ENCODE measurements around the gene ARPC1B. TPM values are rescaled to one million over a fixed set of nuclear protein-coding genes. Genes with fewer than 3 reads are reported as not detected.

Gene ARPC1B
- total RNA-seq, 1 donor from 2014 or later, result 23.6 TPM

DNA sequence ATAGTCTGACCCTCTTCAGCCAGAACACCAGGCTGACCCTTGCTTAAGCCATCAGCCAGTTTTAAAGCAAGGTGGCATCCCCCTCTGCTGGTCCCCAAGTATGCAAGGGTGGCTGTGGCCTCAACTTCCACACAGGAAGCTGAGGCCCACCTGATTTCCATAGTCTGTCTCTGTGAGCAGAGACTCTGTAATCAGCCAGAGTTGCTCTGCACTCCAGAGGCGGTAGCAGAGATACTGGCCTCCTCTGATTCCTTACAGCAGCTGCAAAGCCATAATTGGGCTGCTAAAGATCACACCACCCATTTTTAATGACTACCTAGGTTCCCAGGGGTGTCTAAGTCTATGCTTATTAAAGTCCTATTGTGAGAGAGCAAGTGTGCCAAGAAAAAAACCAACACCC lies 32.0 kb downstream of the ARPC1B start:
- peaks cover 6% of the 10 kb centered on the region for H3K27me3 Mint-ChIP-seq (ENCODE audit: insufficient read depth, low read depth)
- H4K20me1 ChIP-seq (ENCODE audit: low read depth), result peaks cover 57% of the 10 kb centered on the region
- peak overlapping the region; percentile 96 for H3K4me2 ChIP-seq
- peaks cover 17% of the 10 kb centered on the region for H3K36me3 Mint-ChIP-seq
- H2AFZ ChIP-seq (replicated peaks), result no peak overlapping the region
- TF ChIP-seq EZH2 (IDR thresholded peaks at IDR 0.05), result no peak
- TF ChIP-seq, protein P1, sequence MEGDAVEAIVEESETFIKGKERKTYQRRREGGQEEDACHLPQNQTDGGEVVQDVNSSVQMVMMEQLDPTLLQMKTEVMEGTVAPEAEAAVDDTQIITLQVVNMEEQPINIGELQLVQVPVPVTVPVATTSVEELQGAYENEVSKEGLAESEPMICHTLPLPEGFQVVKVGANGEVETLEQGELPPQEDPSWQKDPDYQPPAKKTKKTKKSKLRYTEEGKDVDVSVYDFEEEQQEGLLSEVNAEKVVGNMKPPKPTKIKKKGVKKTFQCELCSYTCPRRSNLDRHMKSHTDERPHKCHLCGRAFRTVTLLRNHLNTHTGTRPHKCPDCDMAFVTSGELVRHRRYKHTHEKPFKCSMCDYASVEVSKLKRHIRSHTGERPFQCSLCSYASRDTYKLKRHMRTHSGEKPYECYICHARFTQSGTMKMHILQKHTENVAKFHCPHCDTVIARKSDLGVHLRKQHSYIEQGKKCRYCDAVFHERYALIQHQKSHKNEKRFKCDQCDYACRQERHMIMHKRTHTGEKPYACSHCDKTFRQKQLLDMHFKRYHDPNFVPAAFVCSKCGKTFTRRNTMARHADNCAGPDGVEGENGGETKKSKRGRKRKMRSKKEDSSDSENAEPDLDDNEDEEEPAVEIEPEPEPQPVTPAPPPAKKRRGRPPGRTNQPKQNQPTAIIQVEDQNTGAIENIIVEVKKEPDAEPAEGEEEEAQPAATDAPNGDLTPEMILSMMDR (IDR thresholded peaks at IDR 0.05), result no peak
- no peak for TF ChIP-seq EZH2phosphoT487 (IDR thresholded peaks at IDR 0.05)
- H3K27me3 ChIP-seq, result no peaks in the 10 kb centered on the region
- no peak for DNase-seq (ENCODE audit: low spot score)
- peaks cover 15% of the 10 kb centered on the region for H3K4me1 ChIP-seq
- H3K9ac ChIP-seq, result peak overlapping the region; percentile 30
- peaks cover 70% of the 10 kb centered on the region for H3K79me2 ChIP-seq (ENCODE audit: low read depth)
- peaks cover 22% of the 10 kb centered on the region for H3K4me1 Mint-ChIP-seq
- no peak overlapping the region for H3K4me3 ChIP-seq
- no peak overlapping the region for H3K27ac Mint-ChIP-seq
- no peak overlapping the region for H3K27ac ChIP-seq
- no peaks in the 10 kb centered on the region for H3K9me3 ChIP-seq (ENCODE audit: low read depth)
- peaks cover 6% of the 10 kb centered on the region for H3K36me3 ChIP-seq
- peak overlapping the region; percentile 10 for H3K4me3 Mint-ChIP-seq
- no peaks in the 10 kb centered on the region for H3K9me3 Mint-ChIP-seq
- peaks cover 10% of the 10 kb centered on the region for H3F3A ChIP-seq (ENCODE audit: low read depth)

DNA sequence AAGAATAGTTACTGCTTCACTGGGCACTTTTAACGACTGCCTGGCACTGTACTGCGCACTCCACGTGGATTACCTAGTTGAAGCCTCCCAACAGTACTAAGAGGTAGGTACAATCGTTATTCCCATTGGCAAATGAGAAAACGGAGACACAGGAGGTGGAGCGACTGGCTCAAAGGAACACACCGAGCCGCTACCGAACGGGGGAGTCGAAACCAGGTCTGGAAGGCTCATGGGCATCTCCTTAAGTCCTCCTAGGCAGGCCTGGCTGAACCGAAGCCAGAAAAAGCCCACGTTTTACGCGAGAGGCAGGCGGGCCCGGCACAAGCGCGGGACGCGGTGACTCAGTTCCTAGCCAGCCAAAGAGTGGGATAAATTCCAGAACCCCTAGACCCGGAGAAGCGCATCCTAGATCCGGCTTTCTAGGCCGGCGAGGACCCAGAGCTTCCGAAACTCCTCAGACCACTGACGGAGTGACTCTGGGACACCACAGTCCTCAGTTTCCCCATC lies 33.4 kb downstream of the ARPC1B start:
- Histone ChIP-seq H3K4me3 (peak overlapping the region; percentile 98), H3K9ac (peak overlapping the region; percentile 93), H3F3A (ENCODE audit: low read depth) (peaks cover 12% of the 10 kb centered on the region), H3K27ac (peak overlapping the region; percentile 98), H3K4me2 (peak overlapping the region; percentile 96), H4K20me1 (ENCODE audit: low read depth) (peaks cover 57% of the 10 kb centered on the region), H3K79me2 (ENCODE audit: low read depth) (peaks cover 70% of the 10 kb centered on the region), H3K4me1 (peaks cover 15% of the 10 kb centered on the region), H3K9me3 (ENCODE audit: low read depth) (no peaks in the 10 kb centered on the region), H2AFZ (replicated peaks) (peak overlapping the region; percentile 75), H3K36me3 (peaks cover 10% of the 10 kb centered on the region), H3K27me3 (no peaks in the 10 kb centered on the region)
- peak overlapping the region; percentile 82 for H3K27ac Mint-ChIP-seq
- H3K9me3 Mint-ChIP-seq, result no peaks in the 10 kb centered on the region
- peaks cover 6% of the 10 kb centered on the region for H3K27me3 Mint-ChIP-seq (ENCODE audit: insufficient read depth, low read depth)
- peaks cover 22% of the 10 kb centered on the region for H3K4me1 Mint-ChIP-seq
- no peak for TF ChIP-seq EZH2 (IDR thresholded peaks at IDR 0.05)
- no peak for TF ChIP-seq EZH2phosphoT487 (IDR thresholded peaks at IDR 0.05)
- TF ChIP-seq, protein P1 (IDR thresholded peaks at IDR 0.05), result no peak
- H3K36me3 Mint-ChIP-seq, result peaks cover 22% of the 10 kb centered on the region
- DNase-seq (ENCODE audit: low spot score), result peak; percentile 56
- peak overlapping the region; percentile 96 for H3K4me3 Mint-ChIP-seq

DNA sequence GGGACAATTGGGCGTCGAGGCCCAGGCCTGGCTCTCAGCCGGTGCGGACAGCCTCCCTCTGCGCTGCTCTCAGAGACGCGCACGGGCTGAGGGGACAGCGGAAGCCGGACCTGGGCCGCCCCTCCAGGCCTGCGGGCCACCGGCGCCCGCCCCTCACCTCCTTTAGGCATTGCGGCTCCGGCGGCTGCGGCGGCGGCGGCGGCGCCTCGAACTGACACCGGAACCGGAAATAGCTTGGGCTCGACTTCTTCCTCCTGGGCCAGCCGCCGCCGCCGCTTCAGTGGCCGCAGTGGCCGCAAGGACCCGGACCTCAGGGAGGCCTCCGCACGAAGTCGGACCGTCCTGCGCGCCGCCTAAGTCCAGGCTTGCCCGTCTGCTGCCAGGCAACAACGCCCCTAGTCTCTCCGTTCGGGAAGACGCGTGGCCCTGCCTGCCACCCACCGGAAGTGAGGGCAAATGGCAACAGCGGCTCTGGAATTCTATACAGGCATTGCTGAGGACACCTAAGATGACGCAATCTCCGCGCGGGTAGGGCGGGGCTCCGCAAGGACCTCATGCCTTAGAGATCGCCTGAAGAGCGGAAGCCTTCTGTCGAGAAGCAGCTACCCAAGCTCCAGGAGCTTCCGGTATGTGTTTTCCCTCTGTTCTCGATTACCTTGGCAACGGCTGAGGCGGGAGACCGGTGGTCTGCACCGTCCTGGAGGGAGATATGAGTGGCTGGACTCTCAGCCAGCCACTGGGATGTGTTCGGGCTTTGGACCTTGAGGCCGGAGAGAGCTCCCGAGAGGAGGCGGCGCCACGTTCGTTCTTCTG lies 34.1 kb downstream of the ARPC1B start, which contains the start of the genes BUD31 and PDAP1:
Gene BUD31 (plus strand): TSS at position 591 of the 813 bp plus-strand sequence. CDS start 2,124 bp downstream, outside the sequence.
Gene PDAP1 (minus strand): TSS at position 219 of the 813 bp plus-strand sequence. CDS start 49 bp downstream, at position 170.
- peaks cover 10% of the 10 kb centered on the region for H3K36me3 ChIP-seq
- peak; percentile 96 for DNase-seq (ENCODE audit: low spot score)
- peak within 1 kb of the TSS; percentile 98 for H3K4me3 ChIP-seq
- H4K20me1 ChIP-seq (ENCODE audit: low read depth), result peaks cover 54% of the 10 kb centered on the region
- peaks cover 70% of the 10 kb centered on the region for H3K79me2 ChIP-seq (ENCODE audit: low read depth)
- peaks cover 15% of the 10 kb centered on the region for H3K4me1 ChIP-seq
- TF ChIP-seq, protein P1 (IDR thresholded peaks at IDR 0.05), result peak; percentile 17
- TF ChIP-seq EZH2phosphoT487 (IDR thresholded peaks at IDR 0.05) (no peak), EZH2 (IDR thresholded peaks at IDR 0.05) (no peak)
- H3K36me3 Mint-ChIP-seq, result peaks cover 22% of the 10 kb centered on the region
- peaks cover 6% of the 10 kb centered on the region for H3K27me3 Mint-ChIP-seq (ENCODE audit: insufficient read depth, low read depth)
- no peaks in the 10 kb centered on the region for H3K27me3 ChIP-seq
- peaks cover 12% of the 10 kb centered on the region for H3F3A ChIP-seq (ENCODE audit: low read depth)
- peak within 1 kb of the TSS; percentile 99 for H3K27ac Mint-ChIP-seq
- no peaks in the 10 kb centered on the region for H3K9me3 ChIP-seq (ENCODE audit: low read depth)
- peak within 1 kb of the TSS; percentile 96 for H3K4me2 ChIP-seq
- H3K27ac ChIP-seq, result peak within 1 kb of the TSS; percentile 98
- peak within 1 kb of the TSS; percentile 75 for H2AFZ ChIP-seq (replicated peaks)
- peaks cover 22% of the 10 kb centered on the region for H3K4me1 Mint-ChIP-seq
- H3K9me3 Mint-ChIP-seq, result no peaks in the 10 kb centered on the region
- peak within 1 kb of the TSS; percentile 96 for H3K4me3 Mint-ChIP-seq
- peak within 1 kb of the TSS; percentile 93 for H3K9ac ChIP-seq

All from neural progenitor cell (in vitro differentiated cells).